ENCODE results near the gene WHAMM. TPM values are rescaled to one million over a fixed set of nuclear protein-coding genes. Genes with fewer than 3 reads are reported as not detected.

Gene WHAMM
- total RNA-seq, 1 donor from 2014 or later = 9.4 TPM

DNA sequence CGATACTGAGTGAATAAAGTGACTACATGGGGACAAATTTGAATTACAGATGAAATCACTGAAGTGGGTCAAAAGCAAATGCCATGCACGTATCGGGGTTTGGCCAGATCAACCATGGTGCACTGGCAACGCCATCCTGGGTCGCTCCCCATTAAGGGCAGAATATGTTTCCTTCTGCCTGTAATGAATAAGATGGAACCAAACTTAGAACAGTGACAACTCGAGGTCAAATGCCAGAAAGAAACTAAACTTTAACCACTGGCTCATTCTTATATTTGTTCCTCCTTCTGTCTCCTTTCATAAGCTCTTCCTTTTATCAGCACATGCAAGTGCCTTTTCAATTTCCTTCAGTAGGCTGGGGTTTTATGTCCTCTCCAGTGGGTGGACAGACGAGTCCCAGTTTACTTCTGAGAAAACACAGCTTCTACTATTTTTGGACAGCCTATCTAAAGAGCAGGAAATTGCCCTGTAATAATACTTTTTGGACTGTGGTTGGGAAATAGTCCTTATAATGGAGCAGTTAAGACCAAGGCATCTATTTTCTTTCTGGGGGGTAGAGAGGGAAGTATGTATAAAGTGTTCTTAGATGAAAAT lies 61.4 kb downstream of the WHAMM start:
- Mint-ChIP-seq H3K27me3 (ENCODE audit: low read depth) (no peaks in the 10 kb centered on the region), H3K27ac (no peak overlapping the region), H3K4me3 (no peak overlapping the region), H3K9me3 (no peaks in the 10 kb centered on the region), H3K36me3 (peaks cover 3% of the 10 kb centered on the region), H3K4me1 (no peaks in the 10 kb centered on the region)
- TF ChIP-seq, protein P1, sequence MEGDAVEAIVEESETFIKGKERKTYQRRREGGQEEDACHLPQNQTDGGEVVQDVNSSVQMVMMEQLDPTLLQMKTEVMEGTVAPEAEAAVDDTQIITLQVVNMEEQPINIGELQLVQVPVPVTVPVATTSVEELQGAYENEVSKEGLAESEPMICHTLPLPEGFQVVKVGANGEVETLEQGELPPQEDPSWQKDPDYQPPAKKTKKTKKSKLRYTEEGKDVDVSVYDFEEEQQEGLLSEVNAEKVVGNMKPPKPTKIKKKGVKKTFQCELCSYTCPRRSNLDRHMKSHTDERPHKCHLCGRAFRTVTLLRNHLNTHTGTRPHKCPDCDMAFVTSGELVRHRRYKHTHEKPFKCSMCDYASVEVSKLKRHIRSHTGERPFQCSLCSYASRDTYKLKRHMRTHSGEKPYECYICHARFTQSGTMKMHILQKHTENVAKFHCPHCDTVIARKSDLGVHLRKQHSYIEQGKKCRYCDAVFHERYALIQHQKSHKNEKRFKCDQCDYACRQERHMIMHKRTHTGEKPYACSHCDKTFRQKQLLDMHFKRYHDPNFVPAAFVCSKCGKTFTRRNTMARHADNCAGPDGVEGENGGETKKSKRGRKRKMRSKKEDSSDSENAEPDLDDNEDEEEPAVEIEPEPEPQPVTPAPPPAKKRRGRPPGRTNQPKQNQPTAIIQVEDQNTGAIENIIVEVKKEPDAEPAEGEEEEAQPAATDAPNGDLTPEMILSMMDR (IDR thresholded peaks at IDR 0.05; ENCODE audit: unreplicated experiment) = no peak
- no peak for DNase-seq (ENCODE audit: low spot score in 2 of 2, unreplicated experiment in 2 of 2)

GRCh38 chr15:82871358-82871757 lies 61.9 kb downstream of the WHAMM start:
- no peak for DNase-seq (ENCODE audit: low spot score in 2 of 2, unreplicated experiment in 2 of 2)
- Mint-ChIP-seq H3K27me3 (ENCODE audit: low read depth) (no peaks in the 10 kb centered on the region), H3K4me3 (no peak overlapping the region), H3K9me3 (no peaks in the 10 kb centered on the region), H3K27ac (no peak overlapping the region), H3K4me1 (no peaks in the 10 kb centered on the region), H3K36me3 (peaks cover 3% of the 10 kb centered on the region)
- TF ChIP-seq, protein P1 (IDR thresholded peaks at IDR 0.05; ENCODE audit: unreplicated experiment) = no peak

DNA sequence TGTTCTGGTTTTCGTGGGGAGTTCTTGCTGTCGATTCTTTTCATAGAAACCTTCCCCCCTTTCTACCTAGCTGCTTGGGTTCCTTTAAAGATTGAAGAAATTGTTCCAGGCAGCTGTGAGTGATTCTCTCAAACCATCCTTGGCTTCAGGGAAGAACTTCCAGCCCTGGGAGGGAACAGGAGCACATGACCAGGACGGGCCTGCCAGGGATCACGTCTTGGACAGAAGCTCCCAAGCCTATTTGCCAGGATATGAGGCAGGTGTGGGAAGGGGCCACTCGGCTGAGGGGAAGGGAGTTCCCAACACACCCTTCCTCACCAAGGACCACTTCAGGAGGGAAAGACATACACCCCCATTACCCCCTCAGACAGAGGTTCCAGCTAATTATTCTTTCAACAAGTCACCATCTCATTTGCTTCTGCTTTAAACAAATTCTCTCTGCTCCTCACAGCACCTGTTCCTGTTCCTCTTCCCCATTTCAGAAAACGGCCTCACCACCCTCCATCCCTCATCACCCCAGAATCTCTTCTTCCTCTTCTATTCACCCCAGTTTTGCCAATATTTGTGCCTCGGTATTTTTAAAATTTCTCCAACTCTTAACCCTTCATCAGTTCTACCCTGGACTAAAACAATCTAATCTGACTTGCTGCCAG lies 62.5 kb downstream of the WHAMM start:
- peaks cover 3% of the 10 kb centered on the region for H3K36me3 Mint-ChIP-seq
- no peak overlapping the region for H3K27ac Mint-ChIP-seq
- H3K9me3 Mint-ChIP-seq = no peaks in the 10 kb centered on the region
- DNase-seq (ENCODE audit: low spot score in 2 of 2, unreplicated experiment in 2 of 2) = no peak
- H3K4me1 Mint-ChIP-seq = no peaks in the 10 kb centered on the region
- no peaks in the 10 kb centered on the region for H3K27me3 Mint-ChIP-seq (ENCODE audit: low read depth)
- TF ChIP-seq, protein P1 (IDR thresholded peaks at IDR 0.05; ENCODE audit: unreplicated experiment) = no peak
- H3K4me3 Mint-ChIP-seq = no peak overlapping the region

DNA sequence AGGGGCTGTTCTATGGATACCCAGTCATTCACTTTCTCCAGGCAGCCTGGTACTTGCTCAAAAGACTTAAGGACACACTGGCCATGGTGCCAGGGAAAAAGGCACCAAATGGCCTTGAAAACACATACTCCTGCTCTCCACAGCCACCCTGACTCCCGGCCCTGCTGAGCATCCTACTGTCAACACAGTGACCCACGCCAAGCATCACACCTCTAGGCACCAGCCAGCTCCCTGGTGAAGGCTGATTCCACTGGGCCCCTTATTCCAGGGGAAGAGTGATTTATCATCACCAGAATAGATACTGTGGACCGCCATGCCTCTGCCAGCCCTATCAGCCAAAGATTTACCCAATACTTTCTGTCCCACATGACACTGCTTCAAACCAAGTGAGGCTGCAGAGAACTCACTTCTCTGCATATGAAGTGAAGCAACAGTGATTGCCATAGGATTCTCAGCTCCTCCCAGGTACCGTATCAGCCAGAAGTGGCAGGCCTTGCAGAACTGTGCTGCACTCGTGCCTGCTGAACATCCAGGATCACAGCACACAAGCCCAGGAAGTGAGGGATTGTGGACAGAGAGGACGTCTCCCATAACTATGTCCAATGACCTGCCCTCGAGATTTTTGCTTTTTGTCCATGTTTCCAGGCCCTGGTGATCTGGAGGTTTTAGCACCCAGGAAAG lies 63.7 kb downstream of the WHAMM start:
- no peaks in the 10 kb centered on the region for H3K27me3 Mint-ChIP-seq (ENCODE audit: low read depth)
- DNase-seq (ENCODE audit: low spot score in 2 of 2, unreplicated experiment in 2 of 2) = peak in 1 of 2 experiments; percentile 9
- H3K4me3 Mint-ChIP-seq = no peak overlapping the region
- no peak overlapping the region for H3K27ac Mint-ChIP-seq
- H3K36me3 Mint-ChIP-seq = peaks cover 3% of the 10 kb centered on the region
- H3K9me3 Mint-ChIP-seq = no peaks in the 10 kb centered on the region
- H3K4me1 Mint-ChIP-seq = no peaks in the 10 kb centered on the region
- TF ChIP-seq, protein P1 (IDR thresholded peaks at IDR 0.05; ENCODE audit: unreplicated experiment) = no peak

GRCh38 chr15:82874267-82874666 lies 64.8 kb downstream of the WHAMM start:
- H3K4me3 Mint-ChIP-seq = no peak overlapping the region
- H3K4me1 Mint-ChIP-seq = no peaks in the 10 kb centered on the region
- H3K9me3 Mint-ChIP-seq = no peaks in the 10 kb centered on the region
- peaks cover 3% of the 10 kb centered on the region for H3K36me3 Mint-ChIP-seq
- no peak for DNase-seq (ENCODE audit: low spot score in 2 of 2, unreplicated experiment in 2 of 2)
- TF ChIP-seq, protein P1 (IDR thresholded peaks at IDR 0.05; ENCODE audit: unreplicated experiment) = no peak
- H3K27ac Mint-ChIP-seq = no peak overlapping the region
- no peaks in the 10 kb centered on the region for H3K27me3 Mint-ChIP-seq (ENCODE audit: low read depth)

All from mesothelial cell of epicardium (in vitro differentiated cells).